Upper lobe of left lung (tissue), 6 donors: Measurements from ENCODE around the gene MAML2. TPM values are rescaled to one million over a fixed set of nuclear protein-coding genes. Genes with fewer than 3 reads are reported as not detected.
A peak's percentile ranks its signal among the peaks of the same experiment; 100 is the strongest.

Experiments
- ATAC-seq, 2 donors: fragments of 200-7000 bp; cut with Tn5 transposase; one replicate each; pipeline ENCODE4 v1.9.1; 2022; ENCODE audit warnings: mild to moderate bottlenecking in 2 of 2, moderate library complexity in 2 of 2; ENCODE audit not compliant: low FRiP score in 2 of 2
- DNase-seq, 2 donors: peaks; one replicate each; pipeline ENCODE4 v3.0.0-alpha.2; 2019 to 2020
- H3K27ac ChIP-seq, 4 donors: fragments of 200-600 bp; sonication (generic); one replicate each; pipeline ENCODE4 v1.5.1; 2016 to 2019
- H3K27me3 ChIP-seq, 4 donors: fragments of 200-600 bp; sonication (generic); one replicate each; pipeline ENCODE4 v1.5.1; 2017 to 2019
- H3K36me3 ChIP-seq, 4 donors: fragments of 200-600 bp; sonication (generic); one replicate each; pipeline ENCODE4 v1.5.1; 2016 to 2019
- H3K4me1 ChIP-seq, 4 donors: fragments of 200-600 bp; sonication (generic); one replicate each; pipeline ENCODE4 v1.5.1; 2018 to 2019
- H3K4me3 ChIP-seq, 4 donors: fragments of 200-600 bp; sonication (generic); one replicate each; pipeline ENCODE4 v1.5.1; 2017 to 2019; ENCODE audit warnings: mild to moderate bottlenecking in 2 of 4, moderate library complexity in 1 of 4
- H3K9me3 ChIP-seq, 4 donors: fragments of 200-600 bp; sonication (generic); one replicate each; pipeline ENCODE4 v1.5.1; 2018 to 2019
- EP300 ChIP-seq, 4 donors: sonication (generic); formaldehyde crosslinking; IDR thresholded peaks; one replicate each; pipeline ENCODE4 v1.5.1; 2017; ENCODE audit warnings: antibody characterized with exemption in 4 of 4, control low read depth in 2 of 4
- POLR2A ChIP-seq, 4 donors: fragments of 450-650 bp; IDR thresholded peaks; one replicate each; pipeline ENCODE4 v1.5.1; 2016 to 2017; ENCODE audit warnings: antibody characterized with exemption in 4 of 4, mild to moderate bottlenecking in 2 of 4
- POLR2AphosphoS5 ChIP-seq, 2 donors: sonication (generic); formaldehyde crosslinking; IDR thresholded peaks; one replicate each; pipeline ENCODE4 v1.5.1; 2017; ENCODE audit warnings: antibody characterized with exemption in 2 of 2
- WGBS, 2 donors: methylation state at CpG; one replicate each; pipeline ENCODE4 v1.1.5; 2017 to 2018; 5-methylcytosine and 5-hydroxymethylcytosine counted together
- total RNA-seq, 6 donors: library from RNA; depleted of rRNA in 4 of 6; stranded (reverse); fragments of >200 nt in 4 of 6; gene quantifications; one replicate each; pipeline versions ENCODE4 v1.1.0 to v1.2.1, GENCODE V29; 2016 to 2021
- TF ChIP-seq, protein P1 (sequence below), 6 experiments: fragments of 450-650 bp in 4 of 6; fragments of 200-600 bp in 2 of 6; sonication (generic) in 2 of 6; IDR thresholded peaks; one replicate each; pipeline ENCODE4 v1.5.1; 2016 to 2019; ENCODE audit warnings: antibody characterized with exemption in 6 of 6
- donor health status: DM: no; HTN: no; CAD: no; lungs with moderate emphysema.
- donor health status: DM: no; HTN: yes; CAD: no; lungs with severe emphysema.

The MAML2 gene
- total RNA-seq, 6 donors from 2014 or later, result 19.5 to 36.6 (median 26.3) TPM

DNA sequence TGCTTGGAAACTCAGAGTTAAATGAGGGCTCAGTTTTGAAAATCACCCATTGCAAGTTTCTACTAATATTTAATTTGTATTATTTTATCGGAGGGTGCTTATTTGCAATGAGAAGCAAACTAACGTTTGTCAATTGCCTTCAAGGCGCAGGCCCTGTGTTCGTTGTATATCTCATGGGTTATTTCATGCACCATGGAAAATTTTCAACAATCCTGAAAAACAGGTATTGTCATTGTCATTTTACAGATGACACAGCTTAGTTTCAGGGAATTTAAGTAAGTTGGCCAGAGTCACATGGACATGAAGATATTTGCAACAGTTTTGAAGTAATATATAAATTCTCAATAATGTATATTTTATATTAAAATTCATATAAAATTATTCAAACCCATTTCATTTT is 261.4 kb downstream of the MAML2 start:
- H3K27me3 ChIP-seq, result no peaks in the 10 kb centered on the region
- H3K36me3 ChIP-seq, result no peaks in the 10 kb centered on the region
- WGBS, 2 donors, result 70 to 92% methylated on average over 4 of the region's 4 CpGs
- no peak overlapping the region for H3K4me3 ChIP-seq
- H3K9me3 ChIP-seq, result no peaks in the 10 kb centered on the region
- H3K27ac ChIP-seq, result no peak overlapping the region
- H3K4me1 ChIP-seq, result peaks cover 0 to 8% (median 3%) of the 10 kb centered on the region in 4 donors
- DNase-seq (no peak), ATAC-seq (no peak)
- no peak for TF ChIP-seq POLR2AphosphoS5 (IDR thresholded peaks at IDR 0.05)
- TF ChIP-seq POLR2A (IDR thresholded peaks at IDR 0.05), result no peak
- no peak for TF ChIP-seq EP300 (IDR thresholded peaks at IDR 0.05)
- TF ChIP-seq, protein P1, sequence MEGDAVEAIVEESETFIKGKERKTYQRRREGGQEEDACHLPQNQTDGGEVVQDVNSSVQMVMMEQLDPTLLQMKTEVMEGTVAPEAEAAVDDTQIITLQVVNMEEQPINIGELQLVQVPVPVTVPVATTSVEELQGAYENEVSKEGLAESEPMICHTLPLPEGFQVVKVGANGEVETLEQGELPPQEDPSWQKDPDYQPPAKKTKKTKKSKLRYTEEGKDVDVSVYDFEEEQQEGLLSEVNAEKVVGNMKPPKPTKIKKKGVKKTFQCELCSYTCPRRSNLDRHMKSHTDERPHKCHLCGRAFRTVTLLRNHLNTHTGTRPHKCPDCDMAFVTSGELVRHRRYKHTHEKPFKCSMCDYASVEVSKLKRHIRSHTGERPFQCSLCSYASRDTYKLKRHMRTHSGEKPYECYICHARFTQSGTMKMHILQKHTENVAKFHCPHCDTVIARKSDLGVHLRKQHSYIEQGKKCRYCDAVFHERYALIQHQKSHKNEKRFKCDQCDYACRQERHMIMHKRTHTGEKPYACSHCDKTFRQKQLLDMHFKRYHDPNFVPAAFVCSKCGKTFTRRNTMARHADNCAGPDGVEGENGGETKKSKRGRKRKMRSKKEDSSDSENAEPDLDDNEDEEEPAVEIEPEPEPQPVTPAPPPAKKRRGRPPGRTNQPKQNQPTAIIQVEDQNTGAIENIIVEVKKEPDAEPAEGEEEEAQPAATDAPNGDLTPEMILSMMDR (IDR thresholded peaks at IDR 0.05), result no peak

DNA sequence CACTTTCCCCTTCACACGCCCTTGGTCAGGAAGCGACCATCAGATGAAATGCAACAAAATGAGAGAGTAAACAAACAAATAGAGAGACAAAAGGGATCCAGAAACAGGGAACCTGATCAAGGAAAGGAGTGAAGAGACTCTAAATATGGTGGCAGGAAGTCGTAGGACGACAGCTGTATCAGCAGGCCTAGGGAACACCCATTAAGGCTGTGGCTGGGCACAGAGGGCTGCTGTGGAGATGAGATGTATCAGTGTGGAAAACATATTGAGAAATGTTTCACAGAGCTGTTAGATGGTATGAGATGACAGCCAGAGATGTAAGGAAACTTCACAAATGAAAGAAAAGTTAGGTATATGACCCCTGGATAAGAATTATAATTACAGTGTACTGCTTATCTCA is 263.3 kb downstream of the MAML2 start:
- H3K27ac ChIP-seq, result peak overlapping the region in 1 of 4 donors; percentile 19

GRCh38 chr11:96075532-96075959 is 267.4 kb downstream of the MAML2 start:
- TF ChIP-seq POLR2AphosphoS5 (IDR thresholded peaks at IDR 0.05), result no peak
- TF ChIP-seq, protein P1 (IDR thresholded peaks at IDR 0.05), result no peak
- TF ChIP-seq POLR2A (IDR thresholded peaks at IDR 0.05), result no peak
- no peak for TF ChIP-seq EP300 (IDR thresholded peaks at IDR 0.05)
- 64 to 75% methylated on average over 5 of the region's 5 CpGs for WGBS, 2 donors
- H3K36me3 ChIP-seq, result no peaks in the 10 kb centered on the region
- H3K4me3 ChIP-seq, result no peak overlapping the region
- peaks cover 0 to 8% (median 3%) of the 10 kb centered on the region in 4 donors for H3K4me1 ChIP-seq
- H3K9me3 ChIP-seq, result no peaks in the 10 kb centered on the region
- H3K27me3 ChIP-seq, result no peaks in the 10 kb centered on the region
- H3K27ac ChIP-seq, result no peak overlapping the region
- ATAC-seq (no peak), DNase-seq (no peak)

More for the DNA sequence above, 263.3 kb downstream of the MAML2 start:
- Histone ChIP-seq H3K9me3 (no peaks in the 10 kb centered on the region), H3K4me3 (no peak overlapping the region), H3K27me3 (no peaks in the 10 kb centered on the region), H3K4me1 (peaks cover under 1 to 5% (median 2%) of the 10 kb centered on the region in 4 donors), H3K36me3 (no peaks in the 10 kb centered on the region)
- no peak for DNase-seq
- WGBS, 2 donors, result 82 to 84% methylated on average over 4 of the region's 4 CpGs
- ATAC-seq, result no peak
- TF ChIP-seq EP300 (IDR thresholded peaks at IDR 0.05) (no peak), POLR2AphosphoS5 (IDR thresholded peaks at IDR 0.05) (no peak), POLR2A (IDR thresholded peaks at IDR 0.05) (no peak)
- TF ChIP-seq, protein P1 (IDR thresholded peaks at IDR 0.05), result no peak

- TF ChIP-seq EP300 (IDR thresholded peaks at IDR 0.05) (no peak), POLR2AphosphoS5 (IDR thresholded peaks at IDR 0.05) (no peak), POLR2A (IDR thresholded peaks at IDR 0.05) (no peak)
- TF ChIP-seq, protein P1 (IDR thresholded peaks at IDR 0.05), result no peak
- Histone ChIP-seq H3K36me3 (no peaks in the 10 kb centered on the region), H3K4me1 (peaks cover 0 to 8% (median 3%) of the 10 kb centered on the region in 4 donors), H3K9me3 (no peaks in the 10 kb centered on the region), H3K4me3 (no peak overlapping the region), H3K27ac (no peak overlapping the region), H3K27me3 (no peaks in the 10 kb centered on the region)
- DNase-seq, result no peak
- ATAC-seq, result no peak
- 78% methylated on average over 11 of the region's 11 CpGs for WGBS, 2 donors
Measured at GRCh38 chr11:96074551-96075310, 268.3 kb downstream of the MAML2 start.
